ENCODE results near the gene STXBP3.

DNA sequence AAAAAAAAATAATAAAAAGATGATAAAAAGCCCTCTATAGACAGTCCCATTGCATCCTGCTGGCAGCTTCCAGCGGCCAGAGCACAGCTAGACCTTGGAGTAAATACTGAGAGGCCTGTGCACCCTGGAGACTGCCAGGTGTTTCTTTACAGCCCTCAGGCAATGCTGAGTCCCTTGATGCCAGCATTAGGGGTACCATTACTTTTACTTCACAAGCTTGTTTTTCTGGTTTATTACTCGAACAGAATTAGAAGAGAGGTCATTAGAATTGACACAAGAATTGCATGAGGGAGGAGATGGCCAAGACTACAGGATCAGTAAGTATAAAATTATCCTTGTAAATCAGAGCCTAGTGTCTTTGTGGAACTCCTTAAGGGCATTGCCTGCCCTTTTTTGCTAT lies 66.9 kb downstream of the STXBP3 start:
- TF ChIP-seq CTCF (CRISPR knock-in tag; IDR thresholded peaks at IDR 0.05) = no peak
- TF ChIP-seq TCF12 (IDR thresholded peaks at IDR 0.05) = no peak
- TF ChIP-seq TCF12 (CRISPR knock-in tag; IDR thresholded peaks at IDR 0.05) = no peak
- no peak for TF ChIP-seq ZFP91 (CRISPR knock-in tag; IDR thresholded peaks at IDR 0.05; ENCODE audit: borderline replicate concordance)
- TF ChIP-seq HOXA9 (CRISPR knock-in tag; IDR thresholded peaks at IDR 0.05; ENCODE audit: borderline replicate concordance) = no peak
- no peak for TF ChIP-seq MNT (IDR thresholded peaks at IDR 0.05)
- TF ChIP-seq, protein P1, sequence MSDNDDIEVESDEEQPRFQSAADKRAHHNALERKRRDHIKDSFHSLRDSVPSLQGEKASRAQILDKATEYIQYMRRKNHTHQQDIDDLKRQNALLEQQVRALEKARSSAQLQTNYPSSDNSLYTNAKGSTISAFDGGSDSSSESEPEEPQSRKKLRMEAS (IDR thresholded peaks at IDR 0.05) = no peak
